ENCODE measurements around the gene TTC22. TPM values are rescaled to one million over a fixed set of nuclear protein-coding genes. Genes with fewer than 3 reads are reported as not detected.

TTC22 gene
- total and polyA plus RNA-seq, 2 of the 4 experiments (the other 2 are of a cell fraction) = not detected

GRCh38 chr1:54800041-54800898, 853 bp downstream of the TTC22 start:
- Histone ChIP-seq H2BK120ac (ENCODE audit: low read depth, low read length) (no peak overlapping the region), H4K20me1 (ENCODE audit: insufficient read depth, low read length) (no peaks in the 10 kb centered on the region), H2BK5ac (ENCODE audit: low read depth, low read length, poor library complexity, severe bottlenecking) (no peak overlapping the region), H3K9me3 (ENCODE audit: control insufficient read depth, insufficient read depth, low read length) (no peaks in the 10 kb centered on the region), H2BK20ac (ENCODE audit: low read depth, low read length) (no peak overlapping the region), H3K27ac (ENCODE audit: insufficient read depth, low read length) (no peak overlapping the region), H3K4me2 (ENCODE audit: low read depth, low read length) (no peak overlapping the region), H3K9me1 (ENCODE audit: insufficient read depth, low read length) (0 out of 2 replicates have a peak, but pooled peaks cover 2% of the 10 kb centered on the region), H3K56ac (ENCODE audit: extremely low read depth, insufficient read depth, low read length) (no peak overlapping the region), H3K36me3 (ENCODE audit: control insufficient read depth, insufficient read depth, low read length) (no peaks in the 10 kb centered on the region), H4K5ac (ENCODE audit: low read depth, low read length) (no peak overlapping the region), H3K18ac (ENCODE audit: low read depth, low read length) (no peak overlapping the region), H4K8ac (ENCODE audit: low read depth in 2 of 2, low read length in 2 of 2) (no peak overlapping the region), H3K27me3 (ENCODE audit: control insufficient read depth, insufficient read depth, low read length) (peaks cover 46% of the 10 kb centered on the region), H2BK15ac (ENCODE audit: low read depth, low read length) (no peak overlapping the region), H2AK5ac (ENCODE audit: low read depth, low read length) (no peak overlapping the region), H3K4ac (ENCODE audit: low read depth, low read length) (no peak overlapping the region), H3K9ac (ENCODE audit: low read depth, low read length) (no peak overlapping the region), H4K91ac (ENCODE audit: insufficient read depth, low read depth, low read length) (no peak overlapping the region), H3K23ac (ENCODE audit: low read depth, low read length) (no peak overlapping the region), H3K79me1 (ENCODE audit: low read depth in 1 of 2, low read length in 2 of 2) (no peaks in the 10 kb centered on the region), H3K14ac (replicated peaks; ENCODE audit: low read depth, low read length) (no peak overlapping the region), H2AFZ (replicated peaks; ENCODE audit: low read length, poor library complexity) (no peak overlapping the region), H2AK9ac (replicated peaks; ENCODE audit: low read depth, low read length, poor library complexity) (no peak overlapping the region), H3K4me1 (ENCODE audit: control insufficient read depth, insufficient read depth, low read length) (no peaks in the 10 kb centered on the region; the same call in 1 of the 2 replicates), H3K4me3 (ENCODE audit: insufficient read depth, low read depth, low read length) (no peak overlapping the region)
- TF ChIP-seq MXI1 (IDR thresholded peaks at IDR 0.05; ENCODE audit: borderline replicate concordance, low read depth, low read length) (no peak), ELK1 (IDR thresholded peaks at IDR 0.05; ENCODE audit: borderline replicate concordance, low read depth, low read length) (no peak)
- DNase-seq = no peak
- BruUV-seq (replicated peaks) = no TSS peak
- ChIA-PET POLR2A (ENCODE audit: unreplicated experiment) (interaction anchor here (0.6 kb wide), 1 partner anchor 71 kb away, joined by 4 read pairs; no protein-coding TSS in a partner anchor), CTCF (no interaction called here)
- WGBS, 2 experiments (ENCODE audit: extremely low coverage in 2 of 2, insufficient read length in 1 of 2) = 26% methylated on average over 32 of the region's 39 CpGs; no CpG with 5 or more reads in 1 of the 2 experiments
- no peak for ATAC-seq (ENCODE audit: low read depth)
- intact Hi-C loops (cut with micrococcal nuclease) (no loop called here), in situ Hi-C loops (cut with MboI; ENCODE audit: low sequenced_read_pairs) (no loop called here), dilution Hi-C loops (cut with HindIII; ENCODE audit: low sequenced_read_pairs, unreplicated experiment) (no loop called here)

All from IMR-90 (cell line).